GM19397 (cell line): ENCODE data around the gene SCFD2.

Experiments
- ATAC-seq: cut with Tn5 transposase; IDR thresholded peaks from one replicate; pipeline ENCODE4 v1.9.1; 2021; ENCODE audit warnings: mild to moderate bottlenecking, moderate library complexity; ENCODE audit not compliant: unreplicated experiment

The SCFD2 gene

GRCh38 chr4:52866734-52867133 is 499.1 kb downstream of the SCFD2 start:
- ATAC-seq = no peak

- no peak for ATAC-seq
These were observed 500.6 kb downstream of the SCFD2 start for GRCh38 chr4:52865300-52865699.

GRCh38 chr4:52864793-52865192 is 501.1 kb downstream of the SCFD2 start:
- ATAC-seq = no peak

GRCh38 chr4:52863324-52863723 is 502.5 kb downstream of the SCFD2 start:
- no peak for ATAC-seq

GRCh38 chr4:52862639-52863161 is 503.2 kb downstream of the SCFD2 start:
- ATAC-seq = no peak

GRCh38 chr4:52861879-52862616 is 503.8 kb downstream of the SCFD2 start, which contains the start of gene RASL11B:
TSS of gene RASL11B (plus strand) at chr4:52862317. CDS start at chr4:52862508, 191 bp downstream.
- ATAC-seq = peak; percentile 99

GRCh38 chr4:52861171-52861823 is 504.6 kb downstream of the SCFD2 start:
- ATAC-seq = no peak

- no peak for ATAC-seq
These were observed 505.5 kb downstream of the SCFD2 start for GRCh38 chr4:52860361-52860760.

GRCh38 chr4:52856801-52857200 is 509.1 kb downstream of the SCFD2 start:
- ATAC-seq = no peak

GRCh38 chr4:52853351-52853750 is 512.5 kb downstream of the SCFD2 start:
- ATAC-seq = no peak

- ATAC-seq = no peak
These were observed 513.1 kb downstream of the SCFD2 start for GRCh38 chr4:52852711-52853110.

- no peak for ATAC-seq
These were observed 513.8 kb downstream of the SCFD2 start for GRCh38 chr4:52852041-52852440.

- ATAC-seq = no peak
These were observed 515.3 kb downstream of the SCFD2 start for GRCh38 chr4:52850406-52851124.

- ATAC-seq = no peak
These were observed 517.6 kb downstream of the SCFD2 start for GRCh38 chr4:52848254-52848653.

GRCh38 chr4:52846502-52846901 is 519.4 kb downstream of the SCFD2 start:
- ATAC-seq = no peak

GRCh38 chr4:52844596-52844995 is 521.3 kb downstream of the SCFD2 start:
- no peak for ATAC-seq

- ATAC-seq = no peak
These were observed 521.9 kb downstream of the SCFD2 start for GRCh38 chr4:52843958-52844357.

- no peak for ATAC-seq
These were observed 522.5 kb downstream of the SCFD2 start for GRCh38 chr4:52843351-52843750.

GRCh38 chr4:52842792-52843191 is 523.1 kb downstream of the SCFD2 start:
- no peak for ATAC-seq

- ATAC-seq = no peak
These were observed 524.0 kb downstream of the SCFD2 start for GRCh38 chr4:52841682-52842456.
